GM12878 (cell line): ENCODE measurements around the gene SNN. TPM values are rescaled to one million over a fixed set of nuclear protein-coding genes. Genes with fewer than 3 reads are reported as not detected.
A peak's percentile ranks its signal among the peaks of the same experiment; 100 is the strongest.

Experiments used
- ATAC-seq: fragments of 200-7000 bp; cut with Tn5 transposase; 3 replicates; pipeline ENCODE4 v1.9.1; 2020; ENCODE audit warnings: mild to moderate bottlenecking, moderate library complexity
- BruUV-seq: library from RNA; stranded (reverse); fragments of 400-500 nt; replicated peaks from 2 replicates; lab custom pipeline; 2021; lab: Mats Ljungman, UMichigan
- CTCF ChIA-PET: fragments of 300-600 bp; sonication (Branson Sonifier 250); formaldehyde crosslinking; extraction: SDS; loops from one replicate; lab custom pipeline; 2021; ENCODE audit warnings: inconsistent platforms; lab: Yijun Ruan, JAX
- POLR2A ChIA-PET: fragments of 350-600 bp; formaldehyde crosslinking; extraction: SDS; loops from one replicate; lab custom pipeline; 2021; ENCODE audit warnings: inconsistent platforms; lab: Charles Lee
- RAD21 ChIA-PET: fragments of 300-600 bp; sonication (Branson Sonifier 250); formaldehyde crosslinking; loops from one replicate; lab custom pipeline; 2023; ENCODE audit warnings: antibody characterized with exemption; ENCODE audit not compliant: unreplicated experiment; lab: Charles Lee
- SMC1A ChIA-PET: fragments of 300-600 bp; sonication (Branson Sonifier 250); formaldehyde crosslinking; loops from one replicate; lab custom pipeline; 2023; ENCODE audit not compliant: unreplicated experiment, uncharacterized antibody; lab: Charles Lee
- DNase-seq: peaks from one replicate; pipeline ENCODE4 v3.0.0-alpha.2; 2011; ENCODE audit warnings: low read depth, low spot score
- FAIRE-seq: peaks from 3 replicates; lab custom pipeline; 2011; peaks lifted over from hg19 to GRCh38; lab: Jason Lieb, UNC
- H2AFZ ChIP-seq: 2 replicates; pipeline ENCODE4 v1.6.0; 2011; ENCODE audit warnings: low read depth, low read length, control low read depth; ENCODE audit not compliant: control insufficient read depth
- H3K27ac ChIP-seq: 2 replicates; pipeline ENCODE4 v1.5.1; 2011; ENCODE audit warnings: control low read depth; ENCODE audit not compliant: control insufficient read depth, insufficient read depth
- H3K27me3 ChIP-seq, 2 experiments: replicated peaks in 1 of 2; 2 replicates each; pipeline versions ENCODE4 v1.6.0 to v1.6.1; 2011; ENCODE audit warnings: low read length in 1 of 2; ENCODE audit not compliant: control insufficient read depth in 2 of 2, insufficient read depth in 2 of 2
- H3K36me3 ChIP-seq, 2 experiments: 2 replicates each; pipeline ENCODE4 v1.5.1; 2011; ENCODE audit warnings: low read length in 1 of 2; ENCODE audit not compliant: control insufficient read depth in 2 of 2, insufficient read depth in 2 of 2
- H3K4me1 ChIP-seq: 2 replicates; pipeline ENCODE4 v1.6.1; 2011; ENCODE audit warnings: mild to moderate bottlenecking, low read length, moderate library complexity, mixed read lengths; ENCODE audit not compliant: control insufficient read depth, insufficient read depth
- H3K4me2 ChIP-seq: 2 replicates; pipeline ENCODE4 v1.6.0; 2011; ENCODE audit warnings: control low read depth; ENCODE audit not compliant: control insufficient read depth, insufficient read depth
- H3K4me3 ChIP-seq: fragments of 200-600 bp; sonication (generic); 2 replicates; pipeline ENCODE4 v1.5.1; 2016
- H3K79me2 ChIP-seq: 2 replicates; pipeline ENCODE4 v1.6.0; 2011; ENCODE audit warnings: low read length; ENCODE audit not compliant: control insufficient read depth, insufficient read depth
- H3K9ac ChIP-seq: 2 replicates; pipeline ENCODE4 v1.8.0; 2011; ENCODE audit warnings: low read length, control low read depth, mixed read lengths; ENCODE audit not compliant: control insufficient read depth, insufficient read depth
- H3K9me3 ChIP-seq: replicated peaks from 3 replicates; pipeline ENCODE4 v1.5.1; 2011; ENCODE audit warnings: mild to moderate bottlenecking, low read length; ENCODE audit not compliant: control insufficient read depth, insufficient read depth
- H4K20me1 ChIP-seq: 2 replicates; pipeline ENCODE4 v1.6.0; 2011; ENCODE audit not compliant: control insufficient read depth, insufficient read depth
- CHD4 ChIP-seq: fragments of 200-600 bp; sonication (generic); IDR thresholded peaks from 2 replicates; pipeline ENCODE4 v1.6.1; 2016; ENCODE audit warnings: mild to moderate bottlenecking
- FOXM1 ChIP-seq: IDR thresholded peaks from 2 replicates; pipeline ENCODE4 v1.6.1; 2012; ENCODE audit warnings: low read depth, mild to moderate bottlenecking, inconsistent platforms, low read length, moderate library complexity
- GATAD2B ChIP-seq: fragments of 450-650 bp; conservative IDR thresholded peaks from 2 replicates; pipeline ENCODE4 v1.6.1; 2017; ENCODE audit warnings: low read depth, mild to moderate bottlenecking, moderate library complexity
- HCFC1 ChIP-seq: fragments of 150-350 bp; IDR thresholded peaks from 2 replicates; pipeline ENCODE4 v1.6.1; 2014; ENCODE audit warnings: low read length
- IKZF1 ChIP-seq: fragments of 450-650 bp; conservative IDR thresholded peaks from 2 replicates; pipeline ENCODE4 v1.6.1; 2017; ENCODE audit warnings: antibody characterized with exemption, mild to moderate bottlenecking
- NR2C2 ChIP-seq: IDR thresholded peaks from 2 replicates; pipeline ENCODE4 v1.6.1; 2011; ENCODE audit warnings: borderline replicate concordance, low read depth; ENCODE audit not compliant: control insufficient read depth, insufficient read length
- POLR2A ChIP-seq: IDR thresholded peaks from 2 replicates; pipeline ENCODE4 v1.6.1; 2011; ENCODE audit warnings: low read depth, mild to moderate bottlenecking, low read length
- POLR2AphosphoS5 ChIP-seq: IDR thresholded peaks from 2 replicates; pipeline ENCODE4 v1.6.1; 2011; ENCODE audit warnings: mild to moderate bottlenecking, low read length, inconsistent platforms
- POU2F2 ChIP-seq: IDR thresholded peaks from 3 replicates; pipeline ENCODE4 v1.6.1; 2011; ENCODE audit warnings: low read depth, mild to moderate bottlenecking, low read length, borderline replicate concordance
- WGBS: methylation state at CpG from one replicate; pipeline ENCODE4 v1.1.6; 2016; ENCODE audit warnings: low lambda C conversion rate; ENCODE audit not compliant: insufficient replicate concordance, insufficient coverage; ENCODE audit errors: missing lambda C conversion rate; 5-methylcytosine and 5-hydroxymethylcytosine counted together
- in situ Hi-C: fragments of 300-500 bp; cut with MboI; formaldehyde crosslinking; loops from 9 replicates; pipeline ENCODE4 v1.14.3; 2018; ENCODE audit warnings: mixed read lengths
- intact Hi-C: fragments of 100-400 bp; cut with micrococcal nuclease; formaldehyde crosslinking; loops from one replicate; pipeline ENCODE4 v1.14.2; 2022; ENCODE audit not compliant: unreplicated experiment
- polyA plus RNA-seq, 11 experiments: library from polyadenylated mRNA; depleted of rRNA in 4 of 11; unstranded in 6 of 11; stranded (reverse) in 5 of 11; fragments of >200 nt; fragmentation: Nextera tagmentation in 4 of 11; fragmentation: Illumina TruSeq in 1 of 11; extraction: Ambion mirVana in 4 of 11; extraction: Trizol in 1 of 11; gene quantifications; 1 replicate in 1 of 11; 2 replicates in 10 of 11; pipeline versions ENCODE4 v1.2.1 to v1.2.3, GENCODE V29; 2011 to 2016; ENCODE audit warnings: inconsistent platforms in 2 of 11, missing spikeins in 2 of 11, low read depth in 1 of 11
- total RNA-seq, 4 experiments: library from RNA; depleted of rRNA in 3 of 4; stranded (reverse); fragments of >200 nt in 3 of 4; fragmentation: Illumina TruSeq in 1 of 4; extraction: Trizol in 1 of 4; gene quantifications; 2 replicates each; pipeline versions ENCODE4 v1.2.1 to v1.2.3, GENCODE V29; 2013 to 2021

SNN gene
- total and polyA plus RNA-seq, 10 of the 15 experiments (the other 5 are each of a cell fraction or from before 2014, with no cell fraction given) = 2.2 to 43.4 (median 27.8) TPM

GRCh38 chr16:11691235-11691634, 23.0 kb downstream of the SNN start:
- no peak overlapping the region for H3K9ac ChIP-seq
- no peaks in the 10 kb centered on the region for H4K20me1 ChIP-seq
- SMC1A ChIA-PET = interaction anchor here (1.2 to 4.9 kb wide), 7 partner anchors 10 to 48 kb away, joined by 3 to 46 read pairs (median 4); no protein-coding TSS in a partner anchor
- RAD21 ChIA-PET = interaction anchor here (0.7 to 3.3 kb wide), 5 partner anchors 9 to 388 kb away, joined by 3 to 34 read pairs (median 4); partner anchors contain the start of gene SNN
- CTCF ChIA-PET = interaction anchor here (0.6 to 4.3 kb wide), 8 partner anchors 9 to 283 kb away, joined by 3 to 30 read pairs (median 5); partner anchors contain the start of gene ZC3H7A
- TF ChIP-seq HCFC1 = no peak
- TF ChIP-seq GATAD2B = no peak
- no peak for TF ChIP-seq POLR2AphosphoS5
- no peak for TF ChIP-seq IKZF1
- TF ChIP-seq FOXM1 = no peak
- TF ChIP-seq NR2C2 = no peak
- TF ChIP-seq, all 136 proteins: peak for 0
- no peak overlapping the region for H3K4me3 ChIP-seq
- DNase-seq (no peak), ATAC-seq (no peak), FAIRE-seq (no peak)
- peaks cover 41% of the 10 kb centered on the region for H3K4me1 ChIP-seq
- H3K36me3 ChIP-seq = peaks cover 33 to 48% of the 10 kb centered on the region in 2 experiments
- in situ Hi-C loops (no loop called here), intact Hi-C loops (no loop called here)
- H3K27ac ChIP-seq = no peak overlapping the region
- no TSS peak for BruUV-seq
- no peak overlapping the region for H3K4me2 ChIP-seq
- no peak overlapping the region for H2AFZ ChIP-seq
- POLR2A ChIA-PET = interaction anchor here (1.2 to 6.0 kb wide), 5 partner anchors 11 to 221 kb away, joined by 3 to 63 read pairs (median 4); no protein-coding TSS in a partner anchor
- H3K9me3 ChIP-seq = no peaks in the 10 kb centered on the region
- 98% methylated on average over 5 of the region's 5 CpGs for WGBS
- H3K79me2 ChIP-seq = peaks cover 17% of the 10 kb centered on the region
- H3K27me3 ChIP-seq = no peaks in the 10 kb centered on the region

- Histone ChIP-seq H3K4me2 (no peak overlapping the region), H3K27me3 (no peaks in the 10 kb centered on the region), H3K27ac (no peak overlapping the region), H3K9me3 (no peaks in the 10 kb centered on the region), H3K9ac (no peak overlapping the region), H3K4me3 (no peak overlapping the region), H3K4me1 (peaks cover 37% of the 10 kb centered on the region), H3K36me3 (peaks cover 37 to 53% of the 10 kb centered on the region in 2 experiments), H3K79me2 (peaks cover 17% of the 10 kb centered on the region), H4K20me1 (no peaks in the 10 kb centered on the region), H2AFZ (no peak overlapping the region)
- intact Hi-C loops = no loop called here
- SMC1A ChIA-PET = interaction anchor here (1.3 to 4.9 kb wide), 5 partner anchors 9 to 47 kb away, joined by 3 to 46 read pairs (median 4); no protein-coding TSS in a partner anchor
- FAIRE-seq (no peak), DNase-seq (no peak), ATAC-seq (no peak)
- no TSS peak for BruUV-seq
- 97% methylated on average over 13 of the region's 15 CpGs for WGBS
- peak; percentile 61 for TF ChIP-seq POLR2A
- no peak for TF ChIP-seq POU2F2
- TF ChIP-seq CHD4 = no peak
- RAD21 ChIA-PET = interaction anchor here (1.6 kb wide), 1 partner anchor 24 kb away, joined by 4 read pairs; no protein-coding TSS in a partner anchor
- POLR2A ChIA-PET = interaction anchor here (1.2 to 6.0 kb wide), 5 partner anchors 10 to 221 kb away, joined by 3 to 63 read pairs (median 4); no protein-coding TSS in a partner anchor
- CTCF ChIA-PET = interaction anchor here (1.6 to 4.3 kb wide), 2 partner anchors 9 to 23 kb away, joined by 4 to 30 read pairs; no protein-coding TSS in a partner anchor
- in situ Hi-C loops = no loop called here
These were observed 23.5 kb downstream of the SNN start for GRCh38 chr16:11691771-11692170.
